ENCODE data around the gene BNIPL. TPM values are rescaled to one million over a fixed set of nuclear protein-coding genes. Genes with fewer than 3 reads are reported as not detected.

The BNIPL gene
- total and polyA plus RNA-seq, 2 of the 13 experiments (the other 11 are each of a cell fraction or from before 2014, with no cell fraction given), result 0.40 to 1.1 TPM

- TF ChIP-seq HOXD1 (CRISPR knock-in tag; IDR thresholded peaks at IDR 0.05) (peak; percentile 32; the same call in 1 of the 2 replicates), ZNF484 (CRISPR knock-in tag; IDR thresholded peaks at IDR 0.05; ENCODE audit: borderline replicate concordance, low read depth) (no peak), PBX3 (CRISPR knock-in tag; IDR thresholded peaks at IDR 0.05; ENCODE audit: borderline replicate concordance) (peak; percentile 49; the same call in 1 of the 2 replicates), MAX (IDR thresholded peaks at IDR 0.05) (no peak; the same call in 1 of the 2 replicates), KLF15 (CRISPR knock-in tag; IDR thresholded peaks at IDR 0.05; ENCODE audit: borderline replicate concordance) (0 out of 2 replicates have a peak, but pooled peaks have one; percentile 70), RARG (CRISPR knock-in tag; IDR thresholded peaks at IDR 0.05; ENCODE audit: low read depth) (no peak), ZNF546 (CRISPR knock-in tag; conservative IDR thresholded peaks at IDR 0.05) (no peak; the same call in 1 of the 2 replicates), ZNF407 (CRISPR knock-in tag; IDR thresholded peaks at IDR 0.05; ENCODE audit: not compliant biosample characterization) (peak; percentile 12), TOPORS (CRISPR knock-in tag; IDR thresholded peaks at IDR 0.05) (no peak), ZNF160 (CRISPR knock-in tag; IDR thresholded peaks at IDR 0.05) (0 out of 2 replicates have a peak, but pooled peaks have one; percentile 65), EP300 (IDR thresholded peaks at IDR 0.05; ENCODE audit: low read depth in 2 of 2, low read length in 2 of 2) (no peak), EP300 (CRISPR knock-in tag; IDR thresholded peaks at IDR 0.05; ENCODE audit: borderline replicate concordance) (no peak), NFKB2 (CRISPR knock-in tag; IDR thresholded peaks at IDR 0.05; ENCODE audit: borderline replicate concordance) (peak; percentile 61; the same call in 1 of the 2 replicates), ARID4A (CRISPR knock-in tag; IDR thresholded peaks at IDR 0.05; ENCODE audit: borderline replicate concordance) (peak; percentile 40; the same call in 1 of the 2 replicates)
Measured at GRCh38 chr1:151047925-151048644, 11.7 kb downstream of the BNIPL start (continued).
